PC-3 (cell line): ENCODE data around the gene PLEKHG2. TPM values are rescaled to one million over a fixed set of nuclear protein-coding genes. Genes with fewer than 3 reads are reported as not detected.

ENCODE experiments used
- ATAC-seq: fragments of 200-7000 bp; cut with Tn5 transposase; 2 replicates; pipeline ENCODE4 v1.9.1; 2020; ENCODE audit warnings: mild to moderate bottlenecking, moderate library complexity
- BruUV-seq: library from RNA; stranded (reverse); fragments of 400-500 nt; replicated peaks from 2 replicates; lab custom pipeline; 2021; lab: Mats Ljungman, UMichigan
- CTCF ChIA-PET: fragments of 300-600 bp; sonication (Branson Sonifier 250); formaldehyde crosslinking; loops from one replicate; lab custom pipeline; 2022; ENCODE audit warnings: antibody characterized with exemption; lab: Charles Lee
- POLR2A ChIA-PET: fragments of 300-600 bp; sonication (Branson Sonifier 250); formaldehyde crosslinking; loops from one replicate; lab custom pipeline; 2022; ENCODE audit warnings: antibody characterized with exemption; ENCODE audit not compliant: unreplicated experiment; lab: Charles Lee
- DNase-seq: peaks from one replicate; pipeline ENCODE4 v3.0.0-alpha.2; 2015
- H2AFZ ChIP-seq: fragments of 300-600 bp; sonication (generic); 2 replicates; pipeline ENCODE4 v1.6.0; 2016; ENCODE audit warnings: antibody characterized with exemption, low read length
- H3F3A ChIP-seq: fragments of 300-600 bp; sonication (generic); one replicate; pipeline ENCODE4 v1.6.0; 2017; ENCODE audit warnings: antibody characterized with exemption, low read length, control low read depth, mild to moderate bottlenecking; ENCODE audit not compliant: unreplicated experiment
- H3K27ac ChIP-seq: fragments of 300-600 bp; sonication (generic); 2 replicates; pipeline ENCODE4 v1.5.1; 2016; ENCODE audit warnings: mild to moderate bottlenecking, low read length
- H3K27me3 ChIP-seq: fragments of 300-600 bp; sonication (generic); 2 replicates; pipeline ENCODE4 v1.6.1; 2016; ENCODE audit warnings: low read length, mixed read lengths
- H3K36me3 ChIP-seq: fragments of 300-600 bp; sonication (generic); 2 replicates; pipeline ENCODE4 v1.6.1; 2016; ENCODE audit warnings: low read depth, mixed run types, low read length, mixed read lengths
- H3K4me1 ChIP-seq: fragments of 300-600 bp; sonication (generic); 2 replicates; pipeline ENCODE4 v1.5.1; 2016; ENCODE audit warnings: low read length; ENCODE audit not compliant: insufficient read depth
- H3K4me2 ChIP-seq: fragments of 300-600 bp; sonication (generic); 2 replicates; pipeline ENCODE4 v1.6.0; 2016; ENCODE audit warnings: low read length
- H3K4me3 ChIP-seq: fragments of 300-600 bp; sonication (generic); 2 replicates; pipeline ENCODE4 v1.5.1; 2016; ENCODE audit warnings: mild to moderate bottlenecking, low read length, mixed read lengths
- H3K79me2 ChIP-seq: fragments of 300-600 bp; sonication (generic); 2 replicates; pipeline ENCODE4 v1.6.1; 2017; ENCODE audit warnings: low read length, mixed read lengths
- H3K9ac ChIP-seq: fragments of 300-600 bp; sonication (generic); 2 replicates; pipeline ENCODE4 v1.6.0; 2016; ENCODE audit warnings: mild to moderate bottlenecking, low read length
- H3K9me2 ChIP-seq: fragments of 300-600 bp; sonication (generic); replicated peaks from 2 replicates; pipeline ENCODE4 v1.6.1; 2016; ENCODE audit warnings: mixed run types, low read length, mixed read lengths
- H3K9me3 ChIP-seq: fragments of 300-600 bp; sonication (generic); 2 replicates; pipeline ENCODE4 v1.6.1; 2016; ENCODE audit warnings: low read length, mixed read lengths
- H4K20me1 ChIP-seq: fragments of 300-600 bp; sonication (generic); 2 replicates; pipeline ENCODE4 v1.6.1; 2016; ENCODE audit warnings: low read length, mixed read lengths
- CTCF ChIP-seq: fragments of 300-600 bp; sonication (generic); conservative IDR thresholded peaks from 2 replicates; pipeline ENCODE4 v1.5.1; 2017; ENCODE audit warnings: antibody characterized with exemption, low read depth, mild to moderate bottlenecking, low read length
- EZH2 ChIP-seq: fragments of 300-600 bp; sonication (generic); IDR thresholded peaks from one replicate; pipeline ENCODE4 v1.6.1; 2017; ENCODE audit warnings: antibody characterized with exemption, mild to moderate bottlenecking, low read length; ENCODE audit not compliant: unreplicated experiment
- EZH2phosphoT487 ChIP-seq: fragments of 300-600 bp; sonication (generic); IDR thresholded peaks from 2 replicates; pipeline ENCODE4 v1.6.1; 2018; ENCODE audit warnings: mild to moderate bottlenecking, antibody characterized with exemption, low read length, borderline replicate concordance
- intact Hi-C: fragments of 100-400 bp; cut with micrococcal nuclease; formaldehyde crosslinking; loops from 2 replicates; pipeline ENCODE4 v1.9.0; 2023
- microRNA-seq: library from miRNA; unstranded; fragments of <30 nt; microRNA quantifications from one replicate; pipeline ENCODE4 v1.1.0, GENCODE V29; 2020; ENCODE audit not compliant: unreplicated experiment
- total RNA-seq: library from RNA; depleted of rRNA; stranded (reverse); fragments of >200 nt; gene quantifications from 2 replicates; pipeline ENCODE4 v1.2.3, GENCODE V29; 2014; rRNA removed

PLEKHG2 gene
- total RNA-seq, 1 experiment from 2014 or later, result 8.3 TPM

- intact Hi-C loops, result loop anchor here (10.0 kb wide), 1 partner anchor 59 kb away; the partner anchor contains the start of gene EID2B
- Histone ChIP-seq H2AFZ (no peak overlapping the region), H3K79me2 (peaks cover 1% of the 10 kb centered on the region), H3K4me1 (no peaks in the 10 kb centered on the region), H3K9me3 (no peaks in the 10 kb centered on the region), H3K36me3 (peaks cover 13% of the 10 kb centered on the region; the same call in 1 of the 2 replicates), H3K4me2 (no peak overlapping the region), H3K4me3 (no peak overlapping the region), H4K20me1 (no peaks in the 10 kb centered on the region), H3F3A (no peaks in the 10 kb centered on the region), H3K9me2 (no peaks in the 10 kb centered on the region), H3K27ac (no peak overlapping the region), H3K27me3 (no peaks in the 10 kb centered on the region), H3K9ac (no peak overlapping the region)
- POLR2A ChIA-PET, result no interaction called here
- CTCF ChIA-PET, result interaction anchor here (0.6 kb wide), 2 partner anchors 14 to 37 kb away, joined by 3 read pairs; no protein-coding TSS in a partner anchor
- ATAC-seq, result no peak
- BruUV-seq, result no TSS peak
- TF ChIP-seq EZH2phosphoT487 (no peak), CTCF (no peak), EZH2 (no peak)
- DNase-seq, result no peak
Measured at GRCh38 chr19:39475748-39476147, 63.3 kb downstream of the PLEKHG2 start.

Small RNA genes lying within 50 kb of the gene (microRNA-seq; reads per million reads assigned to microRNA genes)
- not detected for gene MIR4530

Other genes with a start within 250 kb of the PLEKHG2 start
- 2.2 and 6.2 TPM in 2 replicates for gene NCCRP1, start 215.7 kb upstream of the PLEKHG2 start, total RNA-seq
- gene SYCN, start 208.4 kb upstream of the PLEKHG2 start, total RNA-seq, result not detected in 2 replicates
- not detected in 2 replicates for gene IFNL3, start 167.7 kb upstream of the PLEKHG2 start, total RNA-seq
- not detected in 2 replicates for gene IFNL4, start 163.8 kb upstream of the PLEKHG2 start, total RNA-seq
- gene IFNL2, start 144.3 kb upstream of the PLEKHG2 start, total RNA-seq, result not detected in 2 replicates
- gene IFNL1, start 116.3 kb upstream of the PLEKHG2 start, total RNA-seq, result not detected in 2 replicates
- gene LRFN1, start 91.8 kb upstream of the PLEKHG2 start, total RNA-seq, result 3.6 and 6.7 TPM in 2 replicates
- 0.36 TPM in 1 of 2 replicates, not detected in the other for gene GMFG, start 76.6 kb upstream of the PLEKHG2 start, total RNA-seq
- 80.4 and 93.8 TPM in 2 replicates for gene SAMD4B, start 70.2 kb upstream of the PLEKHG2 start, total RNA-seq
- 50.7 and 56.6 TPM in 2 replicates for gene PAF1, start 21.6 kb upstream of the PLEKHG2 start, total RNA-seq
- gene MED29, start 21.3 kb upstream of the PLEKHG2 start, total RNA-seq, result 17.0 and 30.1 TPM in 2 replicates
- 32.7 and 68.4 TPM in 2 replicates for gene ZFP36, start 5.8 kb upstream of the PLEKHG2 start, total RNA-seq
- gene RPS16, start 23.3 kb downstream of the PLEKHG2 start, total RNA-seq, result 294 and 418 TPM in 2 replicates
- 59.9 and 95.0 TPM in 2 replicates for gene SUPT5H, start 32.9 kb downstream of the PLEKHG2 start, total RNA-seq
- 97.2 and 123 TPM in 2 replicates for gene TIMM50, start 68.2 kb downstream of the PLEKHG2 start, total RNA-seq
- gene DLL3, start 86.3 kb downstream of the PLEKHG2 start, total RNA-seq, result 7.2 and 8.7 TPM in 2 replicates
- gene SELENOV, start 102.5 kb downstream of the PLEKHG2 start, total RNA-seq, result not detected in 2 replicates
- gene EID2B, start 120.2 kb downstream of the PLEKHG2 start, total RNA-seq, result 2.1 and 3.5 TPM in 2 replicates
- 11.3 and 22.9 TPM in 2 replicates for gene EID2, start 127.5 kb downstream of the PLEKHG2 start, total RNA-seq
- not detected in 2 replicates for gene LGALS13, start 189.9 kb downstream of the PLEKHG2 start, total RNA-seq
- gene LGALS16, start 243.2 kb downstream of the PLEKHG2 start, total RNA-seq, result not detected in 2 replicates